Retinal pigment epithelial cell (primary cell): Measurements from ENCODE around the gene ATP11C.

Experiments
- DNase-seq: peaks from one replicate; pipeline ENCODE4 v3.0.0-alpha.2; 2010; ENCODE audit warnings: low read depth
- H3K4me3 ChIP-seq: 2 replicates; pipeline ENCODE4 v1.5.1; 2011; ENCODE audit warnings: mild to moderate bottlenecking, low read length, control low read depth, moderate library complexity
- CTCF ChIP-seq: conservative IDR thresholded peaks from 2 replicates; pipeline ENCODE4 v1.5.1; 2011; ENCODE audit warnings: low read depth, low read length, control low read depth, inconsistent platforms

ATP11C gene

GRCh38 chrX:139795196-139795595 lies 137.7 kb downstream of the ATP11C start:
- no peak for DNase-seq
- TF ChIP-seq CTCF, result no peak
- H3K4me3 ChIP-seq, result no peak overlapping the region

GRCh38 chrX:139787601-139788000 lies 145.3 kb downstream of the ATP11C start:
- H3K4me3 ChIP-seq, result no peak overlapping the region
- no peak for DNase-seq
- no peak for TF ChIP-seq CTCF

GRCh38 chrX:139784807-139785206 lies 148.0 kb downstream of the ATP11C start:
- DNase-seq, result no peak
- no peak for TF ChIP-seq CTCF
- no peak overlapping the region for H3K4me3 ChIP-seq

GRCh38 chrX:139783959-139784358 lies 148.9 kb downstream of the ATP11C start:
- no peak for TF ChIP-seq CTCF
- no peak for DNase-seq

GRCh38 chrX:139783030-139783429 lies 149.8 kb downstream of the ATP11C start:
- no peak overlapping the region for H3K4me3 ChIP-seq
- no peak for DNase-seq
- TF ChIP-seq CTCF, result no peak

More at GRCh38 chrX:139783959-139784358, 148.9 kb downstream of the ATP11C start:
- no peak overlapping the region for H3K4me3 ChIP-seq

GRCh38 chrX:139776599-139776998 lies 156.3 kb downstream of the ATP11C start:
- no peak for TF ChIP-seq CTCF
- no peak for DNase-seq
- H3K4me3 ChIP-seq, result no peak overlapping the region

- DNase-seq, result no peak
- no peak for TF ChIP-seq CTCF
- H3K4me3 ChIP-seq, result no peak overlapping the region
These were observed 162.5 kb downstream of the ATP11C start for GRCh38 chrX:139770366-139770765.
